Uterus (tissue), 4 donors: ENCODE results near the gene PARD3. TPM values are rescaled to one million over a fixed set of nuclear protein-coding genes. Genes with fewer than 3 reads are reported as not detected.

ENCODE experiments used
- DNase-seq, 2 donors: peaks; one replicate each; pipeline ENCODE4 v3.0.0-alpha.2; 2019 to 2020
- H3K27ac ChIP-seq, 2 donors: fragments of 200-600 bp; sonication (generic); 1 replicate in 1 of 2; 2 replicates in 1 of 2; pipeline ENCODE4 v1.5.1; 2016 to 2018
- H3K27me3 ChIP-seq, 2 donors: fragments of 200-600 bp; sonication (generic); one replicate each; pipeline ENCODE4 v1.5.1; 2018 to 2019; ENCODE audit warnings: control low read depth in 1 of 2
- H3K36me3 ChIP-seq, 2 donors: fragments of 200-600 bp; sonication (generic); one replicate each; pipeline ENCODE4 v1.5.1; 2019; ENCODE audit warnings: control low read depth in 1 of 2
- H3K4me1 ChIP-seq, 2 donors: fragments of 200-600 bp; sonication (generic); one replicate each; pipeline ENCODE4 v1.5.1; 2018 to 2019; ENCODE audit warnings: control low read depth in 1 of 2
- H3K4me3 ChIP-seq, 2 donors: fragments of 200-600 bp; sonication (generic); 1 replicate in 1 of 2; 2 replicates in 1 of 2; pipeline ENCODE4 v1.5.1; 2018 to 2019; ENCODE audit warnings: mild to moderate bottlenecking in 1 of 2
- H3K9me3 ChIP-seq, 2 donors: fragments of 200-600 bp; sonication (generic); one replicate each; pipeline ENCODE4 v1.5.1; 2019; ENCODE audit warnings: control low read depth in 1 of 2
- CTCF ChIP-seq, 4 experiments: fragments of 200-600 bp in 2 of 4; fragments of 450-650 bp in 2 of 4; sonication (generic) in 2 of 4; IDR thresholded peaks; one replicate each; pipeline ENCODE4 v1.5.1; 2016 to 2019; ENCODE audit warnings: antibody characterized with exemption in 4 of 4, mild to moderate bottlenecking in 2 of 4, moderate library complexity in 1 of 4
- POLR2A ChIP-seq, 2 donors: fragments of 450-650 bp; IDR thresholded peaks; one replicate each; pipeline ENCODE4 v1.6.1; 2016; ENCODE audit warnings: antibody characterized with exemption in 2 of 2, mild to moderate bottlenecking in 1 of 2, moderate library complexity in 1 of 2
- intact Hi-C: fragments of 100-400 bp; cut with DNase I; formaldehyde crosslinking; loops from one replicate; pipeline ENCODE4 v1.15.1; 2023; ENCODE audit warnings: low total_unique reads
- total RNA-seq, 4 donors: library from RNA; depleted of rRNA in 3 of 4; stranded (reverse); fragments of >200 nt in 3 of 4; gene quantifications; one replicate each; pipeline versions ENCODE4 v1.1.0 to v1.2.4, GENCODE V29; 2014 to 2023
- donor health status: DM: yes; HTN: yes; CAD: no.

PARD3 gene
- total RNA-seq, 4 donors from 2014 or later = 42.1 to 96.1 (median 51.5) TPM

GRCh38 chr10:34835908-34836508 lies 20.9 kb upstream of the PARD3 start:
- Histone ChIP-seq H3K27me3 (no peaks in the 10 kb centered on the region), H3K27ac (no peak overlapping the region), H3K36me3 (no peaks in the 10 kb centered on the region), H3K4me1 (no peaks in the 10 kb centered on the region), H3K9me3 (no peaks in the 10 kb centered on the region), H3K4me3 (no peak overlapping the region)
- no peak for DNase-seq
- TF ChIP-seq POLR2A (IDR thresholded peaks at IDR 0.05) (no peak), CTCF (IDR thresholded peaks at IDR 0.05) (no peak)
- intact Hi-C loops = no loop called here

GRCh38 chr10:34834274-34834673 lies 19.2 kb upstream of the PARD3 start:
- no peak for DNase-seq
- H3K4me3 ChIP-seq = no peak overlapping the region
- H3K4me1 ChIP-seq = no peaks in the 10 kb centered on the region
- TF ChIP-seq POLR2A (IDR thresholded peaks at IDR 0.05) (no peak), CTCF (IDR thresholded peaks at IDR 0.05) (no peak)
- no peaks in the 10 kb centered on the region for H3K27me3 ChIP-seq
- no peaks in the 10 kb centered on the region for H3K9me3 ChIP-seq
- no peak overlapping the region for H3K27ac ChIP-seq
- intact Hi-C loops = no loop called here
- no peaks in the 10 kb centered on the region for H3K36me3 ChIP-seq

GRCh38 chr10:34830217-34830822 lies 15.2 kb upstream of the PARD3 start:
- intact Hi-C loops = no loop called here
- Histone ChIP-seq H3K9me3 (no peaks in the 10 kb centered on the region), H3K4me1 (no peaks in the 10 kb centered on the region), H3K27me3 (no peaks in the 10 kb centered on the region), H3K36me3 (no peaks in the 10 kb centered on the region), H3K4me3 (no peak overlapping the region), H3K27ac (no peak overlapping the region)
- DNase-seq = no peak
- TF ChIP-seq CTCF (IDR thresholded peaks at IDR 0.05) = no peak
- no peak for TF ChIP-seq POLR2A (IDR thresholded peaks at IDR 0.05)

- Histone ChIP-seq H3K27me3 (no peaks in the 10 kb centered on the region), H3K27ac (no peak overlapping the region), H3K36me3 (no peaks in the 10 kb centered on the region), H3K4me1 (no peaks in the 10 kb centered on the region), H3K4me3 (no peak overlapping the region), H3K9me3 (no peaks in the 10 kb centered on the region)
- no peak for DNase-seq
- intact Hi-C loops = no loop called here
- no peak for TF ChIP-seq CTCF (IDR thresholded peaks at IDR 0.05)
- TF ChIP-seq POLR2A (IDR thresholded peaks at IDR 0.05) = no peak
Measured at GRCh38 chr10:34826857-34827766, 12.0 kb upstream of the PARD3 start.

GRCh38 chr10:34826221-34826620 lies 11.1 kb upstream of the PARD3 start:
- no peaks in the 10 kb centered on the region for H3K27me3 ChIP-seq
- intact Hi-C loops = no loop called here
- no peaks in the 10 kb centered on the region for H3K36me3 ChIP-seq
- TF ChIP-seq CTCF (IDR thresholded peaks at IDR 0.05) (no peak), POLR2A (IDR thresholded peaks at IDR 0.05) (no peak)
- H3K9me3 ChIP-seq = no peaks in the 10 kb centered on the region
- no peak overlapping the region for H3K27ac ChIP-seq
- H3K4me3 ChIP-seq = no peak overlapping the region
- DNase-seq = no peak
- no peaks in the 10 kb centered on the region for H3K4me1 ChIP-seq
